Spleen (tissue), 7 donors: ENCODE measurements around the gene TFG.

ENCODE experiments used
- CTCF ChIP-seq, 11 experiments: fragments of 200-600 bp in 7 of 11; fragments of 450-650 bp in 4 of 11; sonication (generic) in 4 of 11; IDR thresholded peaks in 8 of 11; conservative IDR thresholded peaks in 3 of 11; 1 replicate in 7 of 11; 2 replicates in 4 of 11; pipeline versions ENCODE4 v1.4.0 to v1.8.0; 2016 to 2021; ENCODE audit warnings: antibody characterized with exemption in 11 of 11, inconsistent platforms in 4 of 11, mild to moderate bottlenecking in 1 of 11
- POLR2A ChIP-seq, 3 donors: fragments of 450-650 bp; IDR thresholded peaks; one replicate each; pipeline ENCODE4 v1.5.1; 2017; ENCODE audit warnings: antibody characterized with exemption in 3 of 3, mild to moderate bottlenecking in 1 of 3
- POLR2AphosphoS5 ChIP-seq, 3 donors: sonication (generic); formaldehyde crosslinking; IDR thresholded peaks; one replicate each; pipeline ENCODE4 v1.5.1; 2017; ENCODE audit warnings: antibody characterized with exemption in 3 of 3
- donor health status: DM: no; HTN: no; CAD: no; lungs with moderate emphysema.
- donor health status: DM: no; HTN: no; CAD: no.
- donor health status: DM: no; HTN: no; CAD: no.

GRCh38 chr3:100775226-100775625 is 65.9 kb downstream of the TFG start:
- TF ChIP-seq CTCF (IDR thresholded peaks at IDR 0.05 in 8 of 11, conservative IDR thresholded peaks at IDR 0.05 in 3 of 11) (no peak), POLR2A (IDR thresholded peaks at IDR 0.05) (no peak), POLR2AphosphoS5 (IDR thresholded peaks at IDR 0.05) (no peak)
